ENCODE results near the gene RARG. TPM values are rescaled to one million over a fixed set of nuclear protein-coding genes. Genes with fewer than 3 reads are reported as not detected.

Gene RARG
- total RNA-seq, 1 donor from 2014 or later, result 6.1 TPM

DNA sequence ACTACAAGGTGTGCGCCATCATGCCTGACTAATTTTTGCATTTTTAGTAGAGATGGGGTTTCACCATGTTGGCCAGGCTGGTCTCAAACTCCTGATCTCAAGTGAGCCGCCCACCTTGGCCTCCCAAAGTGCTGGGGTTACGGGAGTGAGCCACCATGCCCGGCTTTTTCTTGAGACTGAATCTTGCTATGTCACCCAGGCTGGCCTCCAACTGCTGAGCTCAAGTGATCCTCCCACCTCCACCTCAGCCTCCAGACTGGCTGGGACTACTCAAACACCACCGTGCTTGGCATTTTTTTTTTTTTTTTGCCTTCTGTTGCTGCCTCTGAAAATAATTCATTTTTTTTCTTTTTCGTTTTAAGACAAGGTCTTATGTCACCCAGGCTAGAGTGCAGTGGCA, 27.9 kb upstream of the RARG start:
- TF ChIP-seq, protein P1, sequence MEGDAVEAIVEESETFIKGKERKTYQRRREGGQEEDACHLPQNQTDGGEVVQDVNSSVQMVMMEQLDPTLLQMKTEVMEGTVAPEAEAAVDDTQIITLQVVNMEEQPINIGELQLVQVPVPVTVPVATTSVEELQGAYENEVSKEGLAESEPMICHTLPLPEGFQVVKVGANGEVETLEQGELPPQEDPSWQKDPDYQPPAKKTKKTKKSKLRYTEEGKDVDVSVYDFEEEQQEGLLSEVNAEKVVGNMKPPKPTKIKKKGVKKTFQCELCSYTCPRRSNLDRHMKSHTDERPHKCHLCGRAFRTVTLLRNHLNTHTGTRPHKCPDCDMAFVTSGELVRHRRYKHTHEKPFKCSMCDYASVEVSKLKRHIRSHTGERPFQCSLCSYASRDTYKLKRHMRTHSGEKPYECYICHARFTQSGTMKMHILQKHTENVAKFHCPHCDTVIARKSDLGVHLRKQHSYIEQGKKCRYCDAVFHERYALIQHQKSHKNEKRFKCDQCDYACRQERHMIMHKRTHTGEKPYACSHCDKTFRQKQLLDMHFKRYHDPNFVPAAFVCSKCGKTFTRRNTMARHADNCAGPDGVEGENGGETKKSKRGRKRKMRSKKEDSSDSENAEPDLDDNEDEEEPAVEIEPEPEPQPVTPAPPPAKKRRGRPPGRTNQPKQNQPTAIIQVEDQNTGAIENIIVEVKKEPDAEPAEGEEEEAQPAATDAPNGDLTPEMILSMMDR (IDR thresholded peaks at IDR 0.05; ENCODE audit: insufficient read depth, low read length, poor library complexity, severe bottlenecking), result no peak
- no peak for DNase-seq (ENCODE audit: low read depth)
- Histone ChIP-seq H3K4me3 (ENCODE audit: low read depth, low read length) (no peak overlapping the region), H3K36me3 (ENCODE audit: control insufficient read depth, insufficient read depth, low read length) (no peaks in the 10 kb centered on the region), H3K27me3 (ENCODE audit: control insufficient read depth, insufficient read depth, low read length) (no peaks in the 10 kb centered on the region)

DNA sequence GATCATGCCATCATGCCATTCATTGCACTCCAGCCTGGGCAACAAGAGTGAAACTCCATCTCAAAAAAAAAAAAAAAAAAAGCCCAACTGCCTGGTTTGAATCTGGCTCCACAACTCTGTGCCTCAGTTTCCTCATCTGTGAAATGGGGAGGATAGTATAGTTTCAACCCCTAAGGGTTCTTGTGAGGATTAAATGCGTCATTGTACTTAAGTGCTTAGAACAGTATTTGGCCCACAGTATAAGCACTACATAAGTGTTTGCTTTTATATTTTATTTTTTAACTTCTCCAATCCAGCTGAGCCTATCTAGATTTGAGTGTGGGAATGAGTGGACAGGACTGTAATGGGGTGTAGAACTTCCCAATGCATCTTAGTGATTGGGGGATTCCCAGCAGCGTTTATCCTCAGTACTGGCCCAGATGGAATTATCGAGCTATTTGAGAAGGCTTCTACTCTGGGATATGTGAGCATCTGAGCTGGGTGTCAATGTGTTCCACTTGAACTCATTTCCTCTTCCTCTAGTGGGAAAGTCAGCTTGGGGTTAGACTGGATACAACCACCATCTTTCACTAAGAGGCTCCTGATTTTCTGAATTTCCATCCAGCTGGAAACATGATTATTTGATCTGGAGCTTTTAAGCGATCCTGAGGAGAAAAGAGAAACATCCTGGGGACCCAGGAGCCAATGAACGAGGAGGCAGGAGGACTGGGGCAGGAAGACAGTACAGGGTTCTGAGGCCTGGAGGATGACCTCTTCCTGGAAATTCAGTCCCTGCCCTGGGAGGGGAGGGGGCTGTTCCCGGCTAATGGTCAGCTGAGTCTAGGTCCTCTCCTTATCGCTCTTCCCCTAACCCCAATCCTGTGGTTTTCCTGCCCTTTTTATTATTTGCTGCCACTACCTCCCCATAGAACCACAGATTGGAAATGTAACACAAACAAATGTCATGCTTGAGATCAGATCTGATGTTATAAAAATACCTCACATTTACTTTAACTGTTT, 26.8 kb upstream of the RARG start:
- TF ChIP-seq, protein P1 (IDR thresholded peaks at IDR 0.05; ENCODE audit: insufficient read depth, low read length, poor library complexity, severe bottlenecking), result no peak
- Histone ChIP-seq H3K27me3 (ENCODE audit: control insufficient read depth, insufficient read depth, low read length) (no peaks in the 10 kb centered on the region), H3K36me3 (ENCODE audit: control insufficient read depth, insufficient read depth, low read length) (peaks cover 1% of the 10 kb centered on the region), H3K4me3 (ENCODE audit: low read depth, low read length) (no peak overlapping the region)
- DNase-seq (ENCODE audit: low read depth), result no peak

DNA sequence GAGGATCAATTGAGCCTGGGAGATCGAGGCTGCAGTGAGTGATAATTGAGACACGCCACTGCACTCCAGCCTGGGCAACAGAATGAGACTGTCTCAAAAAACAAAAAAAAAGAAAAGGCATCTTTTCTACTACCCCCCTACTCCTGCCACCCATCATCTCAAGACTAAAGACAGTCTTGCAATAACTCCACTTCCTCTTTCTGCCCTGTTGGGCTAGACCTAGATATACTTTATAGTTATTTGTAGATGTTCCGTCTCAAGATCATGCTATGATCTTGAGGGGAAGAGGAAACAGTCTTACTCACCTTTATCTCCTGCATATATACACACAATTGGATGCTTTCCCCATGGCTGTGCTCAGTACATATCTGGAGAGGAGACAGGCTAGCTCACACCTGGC, 24.0 kb upstream of the RARG start:
- H3K4me3 ChIP-seq (ENCODE audit: low read depth, low read length), result no peak overlapping the region
- TF ChIP-seq, protein P1 (IDR thresholded peaks at IDR 0.05; ENCODE audit: insufficient read depth, low read length, poor library complexity, severe bottlenecking), result no peak
- H3K27me3 ChIP-seq (ENCODE audit: control insufficient read depth, insufficient read depth, low read length), result no peaks in the 10 kb centered on the region
- DNase-seq (ENCODE audit: low read depth), result no peak
- peaks cover 2% of the 10 kb centered on the region for H3K36me3 ChIP-seq (ENCODE audit: control insufficient read depth, insufficient read depth, low read length)

DNA sequence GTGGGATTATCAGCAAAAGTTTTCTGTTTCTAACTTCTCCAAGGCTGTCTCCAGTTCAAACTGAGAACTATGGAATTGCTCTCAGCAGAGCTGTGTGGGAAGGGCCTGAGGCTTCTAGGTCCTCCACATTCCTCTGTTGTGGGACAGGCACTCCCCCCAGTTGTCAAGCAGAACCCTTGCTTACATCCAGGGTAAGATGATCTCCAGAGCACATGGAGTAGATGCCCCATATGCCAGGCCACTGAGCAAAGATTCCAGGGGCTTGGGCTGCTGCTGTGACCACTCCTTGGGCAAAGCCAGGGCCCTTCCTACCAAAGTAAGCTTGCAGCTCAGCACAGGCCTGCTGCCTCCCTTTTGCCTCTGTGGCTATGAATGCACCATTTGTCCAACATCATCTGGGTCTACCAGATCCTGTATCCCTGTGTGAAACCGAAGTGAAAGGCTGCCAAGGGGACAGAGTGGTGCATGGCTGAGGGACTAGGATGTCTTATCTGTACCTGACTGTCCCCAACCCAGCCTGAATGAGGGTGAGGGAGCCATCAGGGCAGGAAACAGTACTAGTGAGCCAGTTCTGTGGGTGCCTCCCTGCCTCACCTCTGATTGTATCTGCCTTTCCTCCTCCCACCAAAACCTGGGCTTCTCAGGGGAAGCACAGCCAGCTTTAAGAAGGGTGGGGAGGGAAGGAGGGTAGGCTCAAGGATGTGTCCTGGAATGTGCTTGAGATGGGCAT, 23.0 kb upstream of the RARG start:
- Histone ChIP-seq H3K27me3 (ENCODE audit: control insufficient read depth, insufficient read depth, low read length) (no peaks in the 10 kb centered on the region), H3K4me3 (ENCODE audit: low read depth, low read length) (no peak overlapping the region), H3K36me3 (ENCODE audit: control insufficient read depth, insufficient read depth, low read length) (peaks cover 2% of the 10 kb centered on the region)
- TF ChIP-seq, protein P1 (IDR thresholded peaks at IDR 0.05; ENCODE audit: insufficient read depth, low read length, poor library complexity, severe bottlenecking), result no peak
- no peak for DNase-seq (ENCODE audit: low read depth)

DNA sequence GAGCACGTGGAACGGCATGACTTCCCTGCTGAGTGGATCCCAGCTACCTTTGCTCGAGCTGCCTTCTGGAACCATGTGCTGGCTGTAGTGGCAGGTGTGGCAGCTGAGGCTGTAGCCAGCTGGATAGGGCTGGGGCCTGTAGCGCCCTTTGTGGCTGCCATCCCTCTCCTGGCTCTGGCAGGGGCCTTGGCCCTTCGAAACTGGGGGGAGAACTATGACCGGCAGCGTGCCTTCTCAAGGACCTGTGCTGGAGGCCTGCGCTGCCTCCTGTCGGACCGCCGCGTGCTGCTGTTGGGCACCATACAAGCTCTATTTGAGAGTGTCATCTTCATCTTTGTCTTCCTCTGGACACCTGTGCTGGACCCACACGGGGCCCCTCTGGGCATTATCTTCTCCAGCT, 21.3 kb upstream of the RARG start:
- H3K4me3 ChIP-seq (ENCODE audit: low read depth, low read length), result no peak overlapping the region
- H3K36me3 ChIP-seq (ENCODE audit: control insufficient read depth, insufficient read depth, low read length), result peaks cover 2% of the 10 kb centered on the region
- H3K27me3 ChIP-seq (ENCODE audit: control insufficient read depth, insufficient read depth, low read length), result no peaks in the 10 kb centered on the region
- DNase-seq (ENCODE audit: low read depth), result no peak
- TF ChIP-seq, protein P1 (IDR thresholded peaks at IDR 0.05; ENCODE audit: insufficient read depth, low read length, poor library complexity, severe bottlenecking), result no peak

All from kidney epithelial cell (primary cell).